Measurements from ENCODE around the gene IL17B. TPM values are rescaled to one million over a fixed set of nuclear protein-coding genes. Genes with fewer than 3 reads are reported as not detected.
A peak's percentile ranks its signal among the peaks of the same experiment; 100 is the strongest.

Gene IL17B
- total RNA-seq, 6 donors from 2014 or later: 2.4 TPM; not detected in 5

- 45 to 58% methylated on average over 11 to 13 of the region's 13 CpGs for WGBS, 2 donors
- no peaks in the 10 kb centered on the region for H3K9me3 ChIP-seq
- peaks cover 61 to 77% (median 66%) of the 10 kb centered on the region in 4 donors for H3K4me1 ChIP-seq
- no peaks in the 10 kb centered on the region for H3K27me3 ChIP-seq
- H3K4me3 ChIP-seq: no peak overlapping the region
- H3K36me3 ChIP-seq: peaks cover 0 to 15% (median 2%) of the 10 kb centered on the region in 4 donors
- no peak for ATAC-seq (ENCODE audit: low FRiP score in 2 of 2)
- TF ChIP-seq EP300 (IDR thresholded peaks at IDR 0.05): no peak
- peak in 1 of 2 donors; percentile 32 for TF ChIP-seq POLR2AphosphoS5 (IDR thresholded peaks at IDR 0.05)
- TF ChIP-seq CTCF (IDR thresholded peaks at IDR 0.05): no peak
- no peak for TF ChIP-seq POLR2A (IDR thresholded peaks at IDR 0.05)
- peak overlapping the region; percentile 63 to 93 (median 84) for H3K27ac ChIP-seq
- no peak for DNase-seq
Measured at GRCh38 chr5:149419859-149420544, 40.9 kb upstream of the IL17B start.

GRCh38 chr5:149419532-149419858 is 40.4 kb upstream of the IL17B start:
- no peak overlapping the region for H3K4me3 ChIP-seq
- TF ChIP-seq CTCF (IDR thresholded peaks at IDR 0.05) (no peak), EP300 (IDR thresholded peaks at IDR 0.05) (no peak), POLR2AphosphoS5 (IDR thresholded peaks at IDR 0.05) (no peak), POLR2A (IDR thresholded peaks at IDR 0.05) (no peak)
- peak overlapping the region; percentile 43 to 93 (median 84) for H3K27ac ChIP-seq
- no peaks in the 10 kb centered on the region for H3K9me3 ChIP-seq
- 64 to 66% methylated on average over 3 of the region's 3 CpGs for whole genome bisulfite sequencing, 2 donors
- H3K4me1 ChIP-seq: peaks cover 61 to 73% (median 66%) of the 10 kb centered on the region in 4 donors
- DNase-seq (no peak), ATAC-seq (ENCODE audit: low FRiP score in 2 of 2) (no peak)
- H3K27me3 ChIP-seq: no peaks in the 10 kb centered on the region
- peaks cover 0 to 10% (median 2%) of the 10 kb centered on the region in 4 donors for H3K36me3 ChIP-seq

GRCh38 chr5:149418910-149419531 is 39.9 kb upstream of the IL17B start:
- H3K4me3 ChIP-seq: no peak overlapping the region
- H3K36me3 ChIP-seq: peaks cover 0 to 7% (median 2%) of the 10 kb centered on the region in 4 donors
- no peak for ATAC-seq (ENCODE audit: low FRiP score in 2 of 2)
- DNase-seq: no peak
- no peaks in the 10 kb centered on the region for H3K9me3 ChIP-seq
- peak overlapping the region; percentile 3 to 93 (median 51) for H3K27ac ChIP-seq
- H3K27me3 ChIP-seq: no peaks in the 10 kb centered on the region
- no peak for TF ChIP-seq CTCF (IDR thresholded peaks at IDR 0.05)
- TF ChIP-seq EP300 (IDR thresholded peaks at IDR 0.05): no peak
- TF ChIP-seq POLR2AphosphoS5 (IDR thresholded peaks at IDR 0.05): no peak
- no peak for TF ChIP-seq POLR2A (IDR thresholded peaks at IDR 0.05)
- H3K4me1 ChIP-seq: peaks cover 57 to 68% (median 61%) of the 10 kb centered on the region in 4 donors
- WGBS, 2 donors: 75 to 82% methylated on average over 6 of the region's 6 CpGs

GRCh38 chr5:149417711-149418368 is 38.7 kb upstream of the IL17B start:
- Histone ChIP-seq H3K4me1 (peaks cover 46 to 56% (median 50%) of the 10 kb centered on the region in 4 donors), H3K4me3 (no peak overlapping the region), H3K27me3 (no peaks in the 10 kb centered on the region), H3K27ac (peak overlapping the region; percentile 64 to 93 (median 76)), H3K9me3 (no peaks in the 10 kb centered on the region), H3K36me3 (peaks cover 0 to 4% (median 0%) of the 10 kb centered on the region in 4 donors)
- DNase-seq: no peak
- 63 to 67% methylated on average over 9 of the region's 9 CpGs for WGBS, 2 donors
- TF ChIP-seq POLR2AphosphoS5 (IDR thresholded peaks at IDR 0.05) (no peak), POLR2A (IDR thresholded peaks at IDR 0.05) (no peak), EP300 (IDR thresholded peaks at IDR 0.05) (no peak), CTCF (IDR thresholded peaks at IDR 0.05) (no peak)
- no peak for ATAC-seq (ENCODE audit: low FRiP score in 2 of 2)

All from upper lobe of left lung (tissue), 6 donors.